Body of pancreas (tissue), 4 donors: ENCODE measurements around the gene KCNS3. TPM values are rescaled to one million over a fixed set of nuclear protein-coding genes. Genes with fewer than 3 reads are reported as not detected.

Experiments
- ATAC-seq: fragments of 150-250 bp; one replicate; pipeline ENCODE4 v1.9.1; 2016
- DNase-seq, 4 donors: peaks; one replicate each; pipeline ENCODE4 v3.0.0-alpha.2; 2019
- H3K27ac ChIP-seq, 4 donors: fragments of 200-600 bp; sonication (generic); 1 replicate in 3 of 4; 2 replicates in 1 of 4; pipeline versions ENCODE4 v1.5.1 to v1.6.1; 2016 to 2019; ENCODE audit warnings: mild to moderate bottlenecking in 1 of 4, mixed read lengths in 1 of 4, moderate library complexity in 1 of 4
- H3K27me3 ChIP-seq, 2 donors: fragments of 200-600 bp; sonication (generic); one replicate each; pipeline ENCODE4 v1.6.0; 2016; ENCODE audit warnings: mild to moderate bottlenecking in 1 of 2
- H3K36me3 ChIP-seq, 2 donors: fragments of 200-600 bp; sonication (generic); replicated peaks in 1 of 2; 2 replicates each; pipeline ENCODE4 v1.5.1; 2016; ENCODE audit warnings: low read depth in 2 of 2; ENCODE audit not compliant: insufficient read depth in 1 of 2
- H3K4me1 ChIP-seq: fragments of 200-600 bp; sonication (generic); one replicate; pipeline ENCODE4 v1.6.0; 2016
- H3K4me3 ChIP-seq, 2 donors: fragments of 200-600 bp; sonication (generic); 1 replicate in 1 of 2; 2 replicates in 1 of 2; pipeline ENCODE4 v1.5.1; 2016 to 2019
- H3K9me3 ChIP-seq, 3 donors: fragments of 200-600 bp; sonication (generic); 1 replicate in 2 of 3; 2 replicates in 1 of 3; pipeline ENCODE4 v1.5.1; 2016
- CTCF ChIP-seq, 7 experiments: fragments of 450-650 bp in 4 of 7; fragments of 200-600 bp in 3 of 7; sonication (generic) in 3 of 7; IDR thresholded peaks; one replicate each; pipeline ENCODE4 v1.5.1; 2016 to 2019; ENCODE audit warnings: antibody characterized with exemption in 7 of 7
- POLR2A ChIP-seq, 3 donors: fragments of 450-650 bp; IDR thresholded peaks; one replicate each; pipeline ENCODE4 v1.6.1; 2016; ENCODE audit warnings: antibody characterized with exemption in 3 of 3, mild to moderate bottlenecking in 2 of 3
- whole genome bisulfite sequencing, 2 donors: methylation state at CpG; one replicate each; pipeline ENCODE4 v1.1.5; 2017; 5-methylcytosine and 5-hydroxymethylcytosine counted together
- intact Hi-C: fragments of 100-400 bp; cut with DNase I; formaldehyde crosslinking; loops from one replicate; pipeline ENCODE4 v1.15.1; 2023
- total RNA-seq, 2 donors: library from RNA; depleted of rRNA; stranded (reverse); fragments of >200 nt; gene quantifications; one replicate each; pipeline ENCODE4 v1.1.0, GENCODE V29; 2016

The KCNS3 gene
- total RNA-seq, 2 donors from 2014 or later = 8.2 to 20.8 TPM

- WGBS, 2 donors = 71 to 76% methylated on average over 3 of the region's 3 CpGs
- H3K4me3 ChIP-seq = no peak overlapping the region
- no peaks in the 10 kb centered on the region for H3K9me3 ChIP-seq
- intact Hi-C loops = no loop called here
- TF ChIP-seq CTCF (IDR thresholded peaks at IDR 0.05) (no peak), POLR2A (IDR thresholded peaks at IDR 0.05) (no peak)
- no peaks in the 10 kb centered on the region for H3K4me1 ChIP-seq
- no peaks in the 10 kb centered on the region for H3K36me3 ChIP-seq
- ATAC-seq = no peak
- H3K27ac ChIP-seq = no peak overlapping the region
- H3K27me3 ChIP-seq = no peaks in the 10 kb centered on the region
- DNase-seq = no peak
These were observed 86.7 kb downstream of the KCNS3 start for GRCh38 chr2:17965196-17965595.

GRCh38 chr2:17966798-17967197 lies 88.3 kb downstream of the KCNS3 start:
- Histone ChIP-seq H3K27ac (no peak overlapping the region), H3K9me3 (no peaks in the 10 kb centered on the region), H3K4me3 (no peak overlapping the region), H3K36me3 (no peaks in the 10 kb centered on the region), H3K27me3 (no peaks in the 10 kb centered on the region), H3K4me1 (no peaks in the 10 kb centered on the region)
- 38 to 43% methylated on average over 3 of the region's 3 CpGs for WGBS, 2 donors
- intact Hi-C loops = no loop called here
- no peak for DNase-seq
- TF ChIP-seq CTCF (IDR thresholded peaks at IDR 0.05) (no peak), POLR2A (IDR thresholded peaks at IDR 0.05) (no peak)
- no peak for ATAC-seq

- ATAC-seq (no peak), DNase-seq (no peak)
- intact Hi-C loops = no loop called here
- no peaks in the 10 kb centered on the region for H3K36me3 ChIP-seq
- H3K9me3 ChIP-seq = no peaks in the 10 kb centered on the region
- H3K4me1 ChIP-seq = no peaks in the 10 kb centered on the region
- no peak for TF ChIP-seq CTCF (IDR thresholded peaks at IDR 0.05)
- no peak for TF ChIP-seq POLR2A (IDR thresholded peaks at IDR 0.05)
- H3K4me3 ChIP-seq = no peak overlapping the region
- no peak overlapping the region for H3K27ac ChIP-seq
- WGBS, 2 donors = 79 to 83% methylated on average over 3 of the region's 3 CpGs
- H3K27me3 ChIP-seq = no peaks in the 10 kb centered on the region
These were observed 91.2 kb downstream of the KCNS3 start for GRCh38 chr2:17969661-17970060.

GRCh38 chr2:17971531-17972125 lies 93.2 kb downstream of the KCNS3 start:
- no peak for TF ChIP-seq POLR2A (IDR thresholded peaks at IDR 0.05)
- no peak for TF ChIP-seq CTCF (IDR thresholded peaks at IDR 0.05)
- Histone ChIP-seq H3K27me3 (no peaks in the 10 kb centered on the region), H3K27ac (no peak overlapping the region), H3K4me3 (no peak overlapping the region), H3K4me1 (no peaks in the 10 kb centered on the region), H3K36me3 (no peaks in the 10 kb centered on the region), H3K9me3 (no peaks in the 10 kb centered on the region)
- 48 to 50% methylated on average over 3 of the region's 3 CpGs for WGBS, 2 donors
- no peak for DNase-seq
- no peak for ATAC-seq
- intact Hi-C loops = no loop called here

GRCh38 chr2:17972991-17973390 lies 94.5 kb downstream of the KCNS3 start:
- Histone ChIP-seq H3K27ac (no peak overlapping the region), H3K4me3 (no peak overlapping the region), H3K36me3 (no peaks in the 10 kb centered on the region), H3K9me3 (no peaks in the 10 kb centered on the region), H3K4me1 (no peaks in the 10 kb centered on the region), H3K27me3 (no peaks in the 10 kb centered on the region)
- intact Hi-C loops = no loop called here
- ATAC-seq (no peak), DNase-seq (no peak)
- 71 to 78% methylated on average over 3 of the region's 3 CpGs for WGBS, 2 donors
- TF ChIP-seq CTCF (IDR thresholded peaks at IDR 0.05) = no peak
